CD4-positive, alpha-beta T cell treated with Interleukin-17A for 1 hour (primary cell): ENCODE measurements around the gene SUGP1.

Experiments
- DNase-seq: peaks from one replicate; pipeline ENCODE4 v3.0.0-alpha.2; 2020

Gene SUGP1

DNA sequence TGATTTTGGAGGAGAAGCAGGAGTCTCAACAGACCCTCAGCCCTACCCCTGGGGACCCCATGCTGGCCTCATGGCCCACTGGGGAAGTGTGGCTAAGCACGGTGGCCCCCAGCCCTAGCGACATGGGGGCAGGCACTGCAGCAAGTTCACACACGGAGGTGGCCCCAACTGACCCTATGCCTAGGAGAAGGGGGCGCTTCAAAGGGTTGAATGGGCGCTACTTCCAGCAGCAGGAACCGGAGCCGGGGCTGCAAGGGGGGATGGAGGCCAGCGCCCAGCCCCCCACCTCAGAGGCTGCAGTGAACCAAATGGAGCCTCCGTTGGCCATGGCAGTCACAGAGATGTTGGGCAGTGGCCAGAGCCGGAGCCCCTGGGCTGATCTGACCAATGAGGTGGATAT lies 93.6 kb downstream of the SUGP1 start:
- no peak for DNase-seq

GRCh38 chr19:19226204-19226603 lies 94.1 kb downstream of the SUGP1 start:
- DNase-seq = no peak
